NCI-H1930 (cell line): Measurements from ENCODE around the gene EFHC1.

Experiments
- DNase-seq, 2 experiments: peaks; one replicate each; lab custom pipeline; 2025; lab: John Stamatoyannopoulos, UW

The EFHC1 gene

GRCh38 chr6:52503323-52503747 is 83.2 kb downstream of the EFHC1 start:
- DNase-seq = no peak

- DNase-seq = no peak
Measured at GRCh38 chr6:52503851-52504781, 84.0 kb downstream of the EFHC1 start.

GRCh38 chr6:52504782-52505136 is 84.6 kb downstream of the EFHC1 start:
- DNase-seq = no peak

- no peak for DNase-seq
Measured at GRCh38 chr6:52505726-52506409, 85.7 kb downstream of the EFHC1 start.

GRCh38 chr6:52506476-52506875 is 86.3 kb downstream of the EFHC1 start:
- no peak for DNase-seq

- DNase-seq = no peak
Measured at GRCh38 chr6:52507557-52508260, 87.6 kb downstream of the EFHC1 start.

- no peak for DNase-seq
Measured at GRCh38 chr6:52508261-52508739, 88.2 kb downstream of the EFHC1 start.

- no peak for DNase-seq
Measured at GRCh38 chr6:52509281-52510212, 89.4 kb downstream of the EFHC1 start.

GRCh38 chr6:52510213-52510562 is 90.0 kb downstream of the EFHC1 start:
- DNase-seq = no peak

- DNase-seq = no peak
Measured at GRCh38 chr6:52511163-52511562, 91.0 kb downstream of the EFHC1 start.

- DNase-seq = no peak
Measured at GRCh38 chr6:52511572-52512151, 91.5 kb downstream of the EFHC1 start.

- DNase-seq = no peak
Measured at GRCh38 chr6:52512199-52512598, 92.1 kb downstream of the EFHC1 start.

GRCh38 chr6:52513464-52513863 is 93.3 kb downstream of the EFHC1 start:
- no peak for DNase-seq

GRCh38 chr6:52513896-52514295 is 93.8 kb downstream of the EFHC1 start:
- DNase-seq = no peak

- DNase-seq = no peak
Measured at GRCh38 chr6:52514514-52514913, 94.4 kb downstream of the EFHC1 start.

GRCh38 chr6:52515219-52515960 is 95.2 kb downstream of the EFHC1 start:
- no peak for DNase-seq

- DNase-seq = no peak
Measured at GRCh38 chr6:52516269-52516668, 96.1 kb downstream of the EFHC1 start.

GRCh38 chr6:52516943-52517342 is 96.8 kb downstream of the EFHC1 start:
- DNase-seq = no peak

GRCh38 chr6:52517502-52518278 is 97.5 kb downstream of the EFHC1 start:
- peak in 1 of 2 experiments; percentile 18 for DNase-seq
